DOHH2 (cell line): ENCODE results near the gene PPP6R3.

Source experiments
- H3F3A ChIP-seq: fragments of 200-600 bp; sonication (generic), shearing (Covaris generic); 2 replicates; pipeline ENCODE4 v1.6.0; 2016; ENCODE audit warnings: antibody characterized with exemption, mild to moderate bottlenecking; ENCODE audit not compliant: control insufficient read depth, insufficient read depth
- H3K27ac ChIP-seq: fragments of 200-600 bp; sonication (generic); 2 replicates; pipeline ENCODE4 v1.5.1; 2014; ENCODE audit warnings: low read depth, mild to moderate bottlenecking, low read length, moderate library complexity
- H3K27me3 ChIP-seq: fragments of 200-600 bp; sonication (generic); 2 replicates; pipeline ENCODE4 v1.6.1; 2014; ENCODE audit warnings: mild to moderate bottlenecking, low read length, mixed read lengths; ENCODE audit not compliant: control insufficient read depth
- H3K36me3 ChIP-seq: fragments of 200-600 bp; sonication (generic); 2 replicates; pipeline ENCODE4 v1.6.1; 2014; ENCODE audit warnings: mild to moderate bottlenecking, low read length, moderate library complexity, mixed read lengths; ENCODE audit not compliant: control insufficient read depth
- H3K4me1 ChIP-seq: fragments of 200-600 bp; sonication (generic); 2 replicates; pipeline ENCODE4 v1.6.1; 2014; ENCODE audit warnings: mild to moderate bottlenecking, low read length, mixed read lengths; ENCODE audit not compliant: control insufficient read depth
- H3K4me2 ChIP-seq: fragments of 200-600 bp; sonication (generic); 2 replicates; pipeline ENCODE4 v1.6.0; 2014; ENCODE audit warnings: mild to moderate bottlenecking, low read length, moderate library complexity
- H3K4me3 ChIP-seq: fragments of 200-600 bp; sonication (generic); 2 replicates; pipeline ENCODE4 v1.5.1; 2014; ENCODE audit warnings: mild to moderate bottlenecking, low read length, mixed read lengths
- H3K79me2 ChIP-seq: fragments of 200-600 bp; sonication (generic); 2 replicates; pipeline ENCODE4 v1.6.1; 2014; ENCODE audit warnings: mild to moderate bottlenecking, low read length, mixed read lengths; ENCODE audit not compliant: control insufficient read depth
- H3K9me2 ChIP-seq: fragments of 200-600 bp; sonication (generic); replicated peaks from 2 replicates; pipeline ENCODE4 v1.6.1; 2014; ENCODE audit warnings: mild to moderate bottlenecking, low read length, mixed read lengths; ENCODE audit not compliant: control insufficient read depth
- H3K9me3 ChIP-seq: fragments of 200-600 bp; sonication (generic); 2 replicates; pipeline ENCODE4 v1.6.1; 2014; ENCODE audit warnings: antibody characterized with exemption, low read length, mixed read lengths; ENCODE audit not compliant: control insufficient read depth, insufficient read depth
- H4K20me1 ChIP-seq: fragments of 200-600 bp; sonication (generic); 2 replicates; pipeline ENCODE4 v1.6.0; 2014; ENCODE audit warnings: low read depth, mild to moderate bottlenecking, antibody characterized with exemption, low read length, moderate library complexity; ENCODE audit not compliant: control insufficient read depth, insufficient read depth
- CTCF ChIP-seq: fragments of 200-600 bp; sonication (generic); IDR thresholded peaks from one replicate; pipeline ENCODE4 v1.5.1; 2014; ENCODE audit warnings: antibody characterized with exemption, mild to moderate bottlenecking, low read depth, low read length; ENCODE audit not compliant: poor library complexity, severe bottlenecking
- EZH2phosphoT487 ChIP-seq: fragments of 200-600 bp; sonication (generic); IDR thresholded peaks from 2 replicates; pipeline ENCODE4 v1.6.1; 2017; ENCODE audit warnings: borderline replicate concordance, mild to moderate bottlenecking, antibody characterized with exemption, low read length, moderate library complexity, mixed read lengths

Gene PPP6R3

DNA sequence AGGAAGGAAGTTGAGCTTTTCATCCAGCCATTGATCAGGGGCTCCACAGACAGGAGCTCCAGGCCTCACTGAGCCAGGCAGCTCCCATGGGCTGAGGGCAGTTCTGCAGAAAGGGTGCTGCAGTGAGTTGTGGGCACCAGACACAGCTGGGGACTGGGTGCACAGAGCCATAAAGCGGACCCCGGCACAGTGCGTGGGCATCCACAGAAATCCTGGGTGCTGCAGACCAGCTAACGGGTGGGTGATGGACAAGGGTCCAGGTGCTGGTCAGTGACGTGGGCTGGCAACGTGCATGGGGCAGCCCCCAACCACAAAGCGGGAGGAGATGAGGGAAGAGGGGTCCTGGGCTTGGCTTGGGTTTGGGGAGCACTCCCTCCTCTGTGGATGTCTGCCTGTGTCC, 204.4 kb downstream of the PPP6R3 start:
- Histone ChIP-seq H3F3A (no peaks in the 10 kb centered on the region), H3K27ac (no peak overlapping the region), H3K4me3 (no peak overlapping the region), H3K79me2 (no peaks in the 10 kb centered on the region), H3K36me3 (no peaks in the 10 kb centered on the region), H3K4me2 (no peak overlapping the region), H3K27me3 (no peaks in the 10 kb centered on the region), H4K20me1 (no peaks in the 10 kb centered on the region), H3K9me3 (no peaks in the 10 kb centered on the region), H3K4me1 (no peaks in the 10 kb centered on the region), H3K9me2 (no peaks in the 10 kb centered on the region)
- TF ChIP-seq CTCF (no peak), EZH2phosphoT487 (no peak)
